ENCODE data around the gene NCKAP5. TPM values are rescaled to one million over a fixed set of nuclear protein-coding genes. Genes with fewer than 3 reads are reported as not detected.

Gene NCKAP5
- total RNA-seq, 1 experiment from 2014 or later, result not detected

- Histone ChIP-seq H3K9me3 (replicated peaks) (no peaks in the 10 kb centered on the region), H3K4me3 (no peak overlapping the region), H3K4me1 (no peaks in the 10 kb centered on the region), H3K27ac (no peak overlapping the region), H3K36me3 (no peaks in the 10 kb centered on the region), H3K27me3 (no peaks in the 10 kb centered on the region)
- DNase-seq, result no peak
These were observed 10.6 kb downstream of the NCKAP5 start for GRCh38 chr2:133557614-133558013.

- Histone ChIP-seq H3K4me1 (no peaks in the 10 kb centered on the region), H3K27me3 (no peaks in the 10 kb centered on the region), H3K4me3 (no peak overlapping the region), H3K36me3 (no peaks in the 10 kb centered on the region), H3K27ac (no peak overlapping the region), H3K9me3 (replicated peaks) (no peaks in the 10 kb centered on the region)
- DNase-seq, result no peak
These were observed 14.3 kb downstream of the NCKAP5 start for GRCh38 chr2:133553838-133554408.

- H3K4me1 ChIP-seq, result no peaks in the 10 kb centered on the region
- H3K4me3 ChIP-seq, result no peak overlapping the region
- H3K27me3 ChIP-seq, result no peaks in the 10 kb centered on the region
- H3K9me3 ChIP-seq (replicated peaks), result no peaks in the 10 kb centered on the region
- H3K36me3 ChIP-seq, result no peaks in the 10 kb centered on the region
- H3K27ac ChIP-seq, result no peak overlapping the region
- no peak for DNase-seq
These were observed 15.0 kb downstream of the NCKAP5 start for GRCh38 chr2:133553251-133553650.

- Histone ChIP-seq H3K27me3 (no peaks in the 10 kb centered on the region), H3K4me1 (no peaks in the 10 kb centered on the region), H3K4me3 (no peak overlapping the region), H3K9me3 (replicated peaks) (no peaks in the 10 kb centered on the region), H3K36me3 (no peaks in the 10 kb centered on the region), H3K27ac (no peak overlapping the region)
- DNase-seq, result no peak
These were observed 15.4 kb downstream of the NCKAP5 start for GRCh38 chr2:133552821-133553220.

- Histone ChIP-seq H3K36me3 (no peaks in the 10 kb centered on the region), H3K27me3 (no peaks in the 10 kb centered on the region), H3K9me3 (replicated peaks) (no peaks in the 10 kb centered on the region), H3K4me1 (no peaks in the 10 kb centered on the region), H3K4me3 (no peak overlapping the region), H3K27ac (no peak overlapping the region)
- DNase-seq, result no peak
These were observed 26.5 kb downstream of the NCKAP5 start for GRCh38 chr2:133541797-133542196.

GRCh38 chr2:133541376-133541775 lies 26.9 kb downstream of the NCKAP5 start:
- Histone ChIP-seq H3K4me1 (no peaks in the 10 kb centered on the region), H3K27me3 (no peaks in the 10 kb centered on the region), H3K9me3 (replicated peaks) (no peaks in the 10 kb centered on the region), H3K4me3 (no peak overlapping the region), H3K27ac (no peak overlapping the region), H3K36me3 (no peaks in the 10 kb centered on the region)
- DNase-seq, result no peak

- Histone ChIP-seq H3K27ac (no peak overlapping the region), H3K9me3 (replicated peaks) (no peaks in the 10 kb centered on the region), H3K36me3 (no peaks in the 10 kb centered on the region), H3K4me1 (no peaks in the 10 kb centered on the region), H3K27me3 (no peaks in the 10 kb centered on the region), H3K4me3 (no peak overlapping the region)
- DNase-seq, result no peak
These were observed 35.3 kb downstream of the NCKAP5 start for GRCh38 chr2:133532919-133533318.

- no peak for DNase-seq
- no peak overlapping the region for H3K4me3 ChIP-seq
- H3K9me3 ChIP-seq (replicated peaks), result no peaks in the 10 kb centered on the region
- H3K27me3 ChIP-seq, result no peaks in the 10 kb centered on the region
- no peaks in the 10 kb centered on the region for H3K36me3 ChIP-seq
- no peak overlapping the region for H3K27ac ChIP-seq
- no peaks in the 10 kb centered on the region for H3K4me1 ChIP-seq
These were observed 36.9 kb downstream of the NCKAP5 start for GRCh38 chr2:133531382-133531781.

GRCh38 chr2:133530645-133531044 lies 37.6 kb downstream of the NCKAP5 start:
- no peak for DNase-seq
- H3K27ac ChIP-seq, result no peak overlapping the region
- H3K4me3 ChIP-seq, result no peak overlapping the region
- H3K27me3 ChIP-seq, result no peaks in the 10 kb centered on the region
- no peaks in the 10 kb centered on the region for H3K36me3 ChIP-seq
- no peaks in the 10 kb centered on the region for H3K9me3 ChIP-seq (replicated peaks)
- no peaks in the 10 kb centered on the region for H3K4me1 ChIP-seq

GRCh38 chr2:133526530-133527300 lies 41.5 kb downstream of the NCKAP5 start:
- H3K4me1 ChIP-seq, result no peaks in the 10 kb centered on the region
- H3K4me3 ChIP-seq, result no peak overlapping the region
- no peak overlapping the region for H3K27ac ChIP-seq
- no peaks in the 10 kb centered on the region for H3K9me3 ChIP-seq (replicated peaks)
- no peaks in the 10 kb centered on the region for H3K36me3 ChIP-seq
- DNase-seq, result no peak
- no peaks in the 10 kb centered on the region for H3K27me3 ChIP-seq

- H3K4me3 ChIP-seq, result no peak overlapping the region
- H3K36me3 ChIP-seq, result no peaks in the 10 kb centered on the region
- DNase-seq, result no peak
- no peaks in the 10 kb centered on the region for H3K4me1 ChIP-seq
- no peak overlapping the region for H3K27ac ChIP-seq
- no peaks in the 10 kb centered on the region for H3K27me3 ChIP-seq
- no peaks in the 10 kb centered on the region for H3K9me3 ChIP-seq (replicated peaks)
These were observed 42.4 kb downstream of the NCKAP5 start for GRCh38 chr2:133525613-133526529.

- Histone ChIP-seq H3K4me1 (no peaks in the 10 kb centered on the region), H3K27me3 (no peaks in the 10 kb centered on the region), H3K36me3 (no peaks in the 10 kb centered on the region), H3K27ac (no peak overlapping the region), H3K4me3 (no peak overlapping the region), H3K9me3 (replicated peaks) (no peaks in the 10 kb centered on the region)
- DNase-seq, result no peak
These were observed 43.2 kb downstream of the NCKAP5 start for GRCh38 chr2:133525090-133525489.

GRCh38 chr2:133523406-133523805 lies 44.9 kb downstream of the NCKAP5 start:
- no peak for DNase-seq
- no peaks in the 10 kb centered on the region for H3K4me1 ChIP-seq
- H3K27ac ChIP-seq, result no peak overlapping the region
- no peaks in the 10 kb centered on the region for H3K27me3 ChIP-seq
- no peak overlapping the region for H3K4me3 ChIP-seq
- H3K36me3 ChIP-seq, result no peaks in the 10 kb centered on the region
- no peaks in the 10 kb centered on the region for H3K9me3 ChIP-seq (replicated peaks)

- H3K27me3 ChIP-seq, result no peaks in the 10 kb centered on the region
- H3K9me3 ChIP-seq (replicated peaks), result no peaks in the 10 kb centered on the region
- H3K36me3 ChIP-seq, result no peaks in the 10 kb centered on the region
- no peak overlapping the region for H3K4me3 ChIP-seq
- DNase-seq, result no peak
- no peaks in the 10 kb centered on the region for H3K4me1 ChIP-seq
- H3K27ac ChIP-seq, result no peak overlapping the region
These were observed 46.1 kb downstream of the NCKAP5 start for GRCh38 chr2:133522204-133522603.

GRCh38 chr2:133521146-133521745 lies 47.0 kb downstream of the NCKAP5 start:
- Histone ChIP-seq H3K27me3 (no peaks in the 10 kb centered on the region), H3K36me3 (no peaks in the 10 kb centered on the region)

More at GRCh38 chr2:133521146-133521745, 47.0 kb downstream of the NCKAP5 start:
- Histone ChIP-seq H3K9me3 (replicated peaks) (no peaks in the 10 kb centered on the region), H3K4me1 (no peaks in the 10 kb centered on the region), H3K27ac (no peak overlapping the region), H3K4me3 (no peak overlapping the region)
- DNase-seq, result no peak

Measured in SJCRH30 (cell line).